ENCODE data around the gene FAM210A. TPM values are rescaled to one million over a fixed set of nuclear protein-coding genes. Genes with fewer than 3 reads are reported as not detected.

Gene FAM210A
- total RNA-seq, 1 experiment from 2014 or later = 17.4 TPM

GRCh38 chr18:13619505-13620205 lies 106.7 kb downstream of the FAM210A start (continued):
- TF ChIP-seq, protein P1, sequence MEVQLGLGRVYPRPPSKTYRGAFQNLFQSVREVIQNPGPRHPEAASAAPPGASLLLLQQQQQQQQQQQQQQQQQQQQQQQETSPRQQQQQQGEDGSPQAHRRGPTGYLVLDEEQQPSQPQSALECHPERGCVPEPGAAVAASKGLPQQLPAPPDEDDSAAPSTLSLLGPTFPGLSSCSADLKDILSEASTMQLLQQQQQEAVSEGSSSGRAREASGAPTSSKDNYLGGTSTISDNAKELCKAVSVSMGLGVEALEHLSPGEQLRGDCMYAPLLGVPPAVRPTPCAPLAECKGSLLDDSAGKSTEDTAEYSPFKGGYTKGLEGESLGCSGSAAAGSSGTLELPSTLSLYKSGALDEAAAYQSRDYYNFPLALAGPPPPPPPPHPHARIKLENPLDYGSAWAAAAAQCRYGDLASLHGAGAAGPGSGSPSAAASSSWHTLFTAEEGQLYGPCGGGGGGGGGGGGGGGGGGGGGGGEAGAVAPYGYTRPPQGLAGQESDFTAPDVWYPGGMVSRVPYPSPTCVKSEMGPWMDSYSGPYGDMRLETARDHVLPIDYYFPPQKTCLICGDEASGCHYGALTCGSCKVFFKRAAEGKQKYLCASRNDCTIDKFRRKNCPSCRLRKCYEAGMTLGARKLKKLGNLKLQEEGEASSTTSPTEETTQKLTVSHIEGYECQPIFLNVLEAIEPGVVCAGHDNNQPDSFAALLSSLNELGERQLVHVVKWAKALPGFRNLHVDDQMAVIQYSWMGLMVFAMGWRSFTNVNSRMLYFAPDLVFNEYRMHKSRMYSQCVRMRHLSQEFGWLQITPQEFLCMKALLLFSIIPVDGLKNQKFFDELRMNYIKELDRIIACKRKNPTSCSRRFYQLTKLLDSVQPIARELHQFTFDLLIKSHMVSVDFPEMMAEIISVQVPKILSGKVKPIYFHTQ (CRISPR knock-in tag; IDR thresholded peaks at IDR 0.05) = no peak
- TF ChIP-seq CDX4 (CRISPR knock-in tag; IDR thresholded peaks at IDR 0.05; ENCODE audit: borderline replicate concordance) (no peak), ZNF121 (CRISPR knock-in tag; IDR thresholded peaks at IDR 0.05) (no peak), ZNF232 (CRISPR knock-in tag; IDR thresholded peaks at IDR 0.05) (no peak), TEAD4 (CRISPR knock-in tag; IDR thresholded peaks at IDR 0.05) (no peak), SMAD4 (CRISPR knock-in tag; IDR thresholded peaks at IDR 0.05) (no peak), ATF2 (CRISPR knock-in tag; IDR thresholded peaks at IDR 0.05; ENCODE audit: borderline replicate concordance, low read depth) (no peak), TEAD1 (CRISPR knock-in tag; IDR thresholded peaks at IDR 0.05) (no peak)

- POLR2A ChIA-PET = interaction anchor here (0.6 kb wide), 1 partner anchor 25 kb away, joined by 10 read pairs; no protein-coding TSS in a partner anchor
- DNase-seq (ENCODE audit: low spot score) (no peak), ATAC-seq (no peak)
- 0 out of 2 replicates have a peak overlapping the region, but pooled peaks have one; percentile 65 for H3K27ac Mint-ChIP-seq
- H3K27me3 Mint-ChIP-seq (ENCODE audit: low read depth) = peaks cover under 1% of the 10 kb centered on the region; the same call in 1 of the 2 replicates
- H3K36me3 Mint-ChIP-seq = no peaks in the 10 kb centered on the region
- H3K4me1 Mint-ChIP-seq = peaks cover 2% of the 10 kb centered on the region; the same call in 1 of the 2 replicates
- CTCF ChIA-PET = no interaction called here
- H3K4me3 Mint-ChIP-seq = no peak overlapping the region
- H3K9me3 Mint-ChIP-seq = no peaks in the 10 kb centered on the region
- TF ChIP-seq IRF2 (CRISPR knock-in tag; IDR thresholded peaks at IDR 0.05; ENCODE audit: borderline replicate concordance, low read depth) (no peak), ZNF423 (CRISPR knock-in tag; IDR thresholded peaks at IDR 0.05) (no peak), ATF1 (CRISPR knock-in tag; IDR thresholded peaks at IDR 0.05) (no peak), TEAD4 (CRISPR knock-in tag; IDR thresholded peaks at IDR 0.05) (no peak), ZNF512 (CRISPR knock-in tag; IDR thresholded peaks at IDR 0.05; ENCODE audit: borderline replicate concordance) (no peak), ZNF425 (CRISPR knock-in tag; conservative IDR thresholded peaks at IDR 0.05) (no peak), ELF4 (CRISPR knock-in tag; IDR thresholded peaks at IDR 0.05; ENCODE audit: low read depth) (no peak), STAT6 (CRISPR knock-in tag; conservative IDR thresholded peaks at IDR 0.05; ENCODE audit: low read depth) (no peak), ZNF671 (CRISPR knock-in tag; IDR thresholded peaks at IDR 0.05) (no peak), KAT7 (CRISPR knock-in tag; IDR thresholded peaks at IDR 0.05; ENCODE audit: borderline replicate concordance) (no peak)
- TF ChIP-seq, protein P2, sequence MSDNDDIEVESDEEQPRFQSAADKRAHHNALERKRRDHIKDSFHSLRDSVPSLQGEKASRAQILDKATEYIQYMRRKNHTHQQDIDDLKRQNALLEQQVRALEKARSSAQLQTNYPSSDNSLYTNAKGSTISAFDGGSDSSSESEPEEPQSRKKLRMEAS (CRISPR knock-in tag; IDR thresholded peaks at IDR 0.05) = no peak
- TF ChIP-seq, protein P3, sequence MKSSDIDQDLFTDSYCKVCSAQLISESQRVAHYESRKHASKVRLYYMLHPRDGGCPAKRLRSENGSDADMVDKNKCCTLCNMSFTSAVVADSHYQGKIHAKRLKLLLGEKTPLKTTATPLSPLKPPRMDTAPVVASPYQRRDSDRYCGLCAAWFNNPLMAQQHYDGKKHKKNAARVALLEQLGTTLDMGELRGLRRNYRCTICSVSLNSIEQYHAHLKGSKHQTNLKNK (CRISPR knock-in tag; IDR thresholded peaks at IDR 0.05) = no peak
- TF ChIP-seq, protein P4, sequence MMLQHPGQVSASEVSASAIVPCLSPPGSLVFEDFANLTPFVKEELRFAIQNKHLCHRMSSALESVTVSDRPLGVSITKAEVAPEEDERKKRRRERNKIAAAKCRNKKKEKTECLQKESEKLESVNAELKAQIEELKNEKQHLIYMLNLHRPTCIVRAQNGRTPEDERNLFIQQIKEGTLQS (CRISPR knock-in tag; conservative IDR thresholded peaks at IDR 0.05) = no peak
Observed at GRCh38 chr18:13618760-13619438, 107.5 kb downstream of the FAM210A start.
